ENCODE measurements around the gene CEP63. TPM values are rescaled to one million over a fixed set of nuclear protein-coding genes. Genes with fewer than 3 reads are reported as not detected.

The CEP63 gene
- 16.1 and 25.4 TPM in 2 replicates for total RNA-seq

GRCh38 chr3:134485718-134486576 lies at the start of gene CEP63, which contains the start of gene ANAPC13:
CEP63 (plus strand) TSS chr3:134486057; CDS start chr3:134495321, 9,264 bp downstream.
ANAPC13 (minus strand) TSS chr3:134485985; CDS start chr3:134482904, 3,081 bp downstream.

Other genes with a start within 250 kb of the CEP63 start
- 74.0 and 80.9 TPM in 2 replicates for gene RYK, start 235.2 kb upstream of the CEP63 start, total RNA-seq
- gene AMOTL2, start 111.6 kb upstream of the CEP63 start, total RNA-seq: 12.3 and 48.1 TPM in 2 replicates
- 81.6 and 92.4 TPM in 2 replicates for gene ANAPC13, start 72 bp upstream of the CEP63 start, total RNA-seq
- gene KY, start 165.0 kb downstream of the CEP63 start, total RNA-seq: 0.69 and 2.2 TPM in 2 replicates